PC-3 (cell line): ENCODE measurements around the gene BOD1.

Experiments
- CTCF ChIP-seq: fragments of 300-600 bp; sonication (generic); conservative IDR thresholded peaks from 2 replicates; pipeline ENCODE4 v1.5.1; 2017; ENCODE audit warnings: antibody characterized with exemption, low read depth, mild to moderate bottlenecking, low read length
- EZH2 ChIP-seq: fragments of 300-600 bp; sonication (generic); IDR thresholded peaks from one replicate; pipeline ENCODE4 v1.6.1; 2017; ENCODE audit warnings: antibody characterized with exemption, mild to moderate bottlenecking, low read length; ENCODE audit not compliant: unreplicated experiment

- TF ChIP-seq CTCF: no peak
- no peak for TF ChIP-seq EZH2
Measured at GRCh38 chr5:173568128-173568527, 48.3 kb downstream of the BOD1 start.
